Activated CD4-positive, alpha-beta T cell treated with anti-CD3 and anti-CD28 coated beads, Interleukin-2, amount 50 U/mL, for 4 hours (primary cell): ENCODE data around the gene FBXO44.
"Not testable (repeated sequence)": the region's sequence is repeated elsewhere in the genome, so short reads cannot be mapped to it uniquely, and the experiment has no call there.

ENCODE experiments used
- DNase-seq, 2 experiments: peaks; one replicate each; pipeline ENCODE4 v3.0.0-alpha.2; 2020

FBXO44 gene

GRCh38 chr1:11654137-11654938 is at the start of gene FBXO44, which contains the start of gene FBXO2:
TSS of gene FBXO44 (plus strand) at chr1:11654877. CDS start at chr1:11655836, 959 bp downstream.
TSS of gene FBXO2 (minus strand) at chr1:11654429. CDS start at chr1:11654340, 89 bp downstream.
- peak; percentile 61 to 66 for DNase-seq

GRCh38 chr1:11606775-11607174 is 47.9 kb upstream of the FBXO44 start:
- no peak for DNase-seq

GRCh38 chr1:11608596-11609130 is 46.0 kb upstream of the FBXO44 start:
- not testable (repeated sequence) for DNase-seq

GRCh38 chr1:11609378-11609777 is 45.3 kb upstream of the FBXO44 start:
- DNase-seq = not testable (repeated sequence)

- no peak for DNase-seq
Observed at GRCh38 chr1:11610629-11611180, 44.0 kb upstream of the FBXO44 start.

GRCh38 chr1:11611638-11612327 is 42.9 kb upstream of the FBXO44 start:
- no peak for DNase-seq

GRCh38 chr1:11613347-11613746 is 41.3 kb upstream of the FBXO44 start:
- no peak for DNase-seq

- no peak for DNase-seq
Observed at GRCh38 chr1:11615090-11615489, 39.6 kb upstream of the FBXO44 start.

GRCh38 chr1:11616766-11617165 is 37.9 kb upstream of the FBXO44 start:
- DNase-seq = no peak

GRCh38 chr1:11617314-11617713 is 37.4 kb upstream of the FBXO44 start:
- DNase-seq = no peak

GRCh38 chr1:11617741-11618140 is 36.9 kb upstream of the FBXO44 start:
- no peak for DNase-seq

- no peak for DNase-seq
Observed at GRCh38 chr1:11620405-11620804, 34.3 kb upstream of the FBXO44 start.

- no peak for DNase-seq
Observed at GRCh38 chr1:11620924-11621323, 33.8 kb upstream of the FBXO44 start.

GRCh38 chr1:11622398-11622797 is 32.3 kb upstream of the FBXO44 start:
- DNase-seq = no peak

- DNase-seq = no peak
Observed at GRCh38 chr1:11623702-11624101, 31.0 kb upstream of the FBXO44 start.

- no peak for DNase-seq
Observed at GRCh38 chr1:11626551-11626950, 28.1 kb upstream of the FBXO44 start.

- DNase-seq = no peak
Observed at GRCh38 chr1:11628767-11629166, 25.9 kb upstream of the FBXO44 start.

- DNase-seq = no peak
Observed at GRCh38 chr1:11629184-11630016, 25.3 kb upstream of the FBXO44 start.

GRCh38 chr1:11634365-11635192 is 20.1 kb upstream of the FBXO44 start:
- DNase-seq = no peak

GRCh38 chr1:11638121-11638520 is 16.6 kb upstream of the FBXO44 start:
- DNase-seq = no peak

- DNase-seq = no peak
Observed at GRCh38 chr1:11639372-11639771, 15.3 kb upstream of the FBXO44 start.

- no peak for DNase-seq
Observed at GRCh38 chr1:11640101-11640500, 14.6 kb upstream of the FBXO44 start.
